ENCODE results near the gene NPVF. TPM values are rescaled to one million over a fixed set of nuclear protein-coding genes. Genes with fewer than 3 reads are reported as not detected.

Gene NPVF
- total and polyA plus RNA-seq, 2 of the 4 experiments (the other 2 are of a cell fraction), result not detected

DNA sequence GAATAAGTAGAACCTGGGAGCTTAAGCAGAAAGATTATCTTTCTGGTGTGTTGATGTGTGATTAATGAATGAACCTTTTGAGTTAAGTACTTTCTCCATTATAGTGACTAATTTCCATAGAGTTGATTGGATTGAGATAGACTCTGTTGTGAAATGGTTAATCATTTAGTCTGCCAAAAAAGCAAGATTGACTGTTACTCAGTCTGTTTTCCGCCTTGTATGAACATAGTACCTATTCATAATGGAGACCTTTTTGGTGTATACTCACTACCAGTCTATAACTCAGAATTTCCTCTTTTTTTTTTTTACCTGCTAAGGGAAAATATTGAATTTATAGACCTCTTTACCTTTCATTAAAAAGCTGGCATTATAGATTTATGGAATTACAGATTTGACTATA is 14.4 kb upstream of the NPVF start:
- CTCF ChIA-PET, result no interaction called here
- Histone ChIP-seq H3K4me3 (ENCODE audit: insufficient read depth, low read depth, low read length) (no peak overlapping the region), H4K91ac (ENCODE audit: insufficient read depth, low read depth, low read length) (no peak overlapping the region), H2AK9ac (replicated peaks; ENCODE audit: low read depth, low read length, poor library complexity) (no peak overlapping the region), H3K36me3 (ENCODE audit: control insufficient read depth, insufficient read depth, low read length) (no peaks in the 10 kb centered on the region), H3K14ac (replicated peaks; ENCODE audit: low read depth, low read length) (no peak overlapping the region), H3K27me3 (ENCODE audit: control insufficient read depth, insufficient read depth, low read length) (no peaks in the 10 kb centered on the region), H3K18ac (ENCODE audit: low read depth, low read length) (no peak overlapping the region), H2BK5ac (ENCODE audit: low read depth, low read length, poor library complexity, severe bottlenecking) (no peak overlapping the region), H2AFZ (replicated peaks; ENCODE audit: low read length, poor library complexity) (no peak overlapping the region), H2BK20ac (ENCODE audit: low read depth, low read length) (no peak overlapping the region), H2BK15ac (ENCODE audit: low read depth, low read length) (no peak overlapping the region), H4K8ac (ENCODE audit: low read depth in 2 of 2, low read length in 2 of 2) (no peak overlapping the region), H3K4me1 (ENCODE audit: control insufficient read depth, insufficient read depth, low read length) (no peaks in the 10 kb centered on the region), H3K56ac (ENCODE audit: extremely low read depth, insufficient read depth, low read length) (no peak overlapping the region), H3K9ac (ENCODE audit: low read depth, low read length) (no peak overlapping the region), H3K9me3 (ENCODE audit: control insufficient read depth, insufficient read depth, low read length) (no peaks in the 10 kb centered on the region), H4K5ac (ENCODE audit: low read depth, low read length) (no peak overlapping the region), H3K79me1 (ENCODE audit: low read depth in 1 of 2, low read length in 2 of 2) (no peaks in the 10 kb centered on the region), H3K27ac (ENCODE audit: insufficient read depth, low read length) (no peak overlapping the region), H4K20me1 (ENCODE audit: insufficient read depth, low read length) (no peaks in the 10 kb centered on the region), H3K4ac (ENCODE audit: low read depth, low read length) (no peak overlapping the region), H2BK120ac (ENCODE audit: low read depth, low read length) (no peak overlapping the region), H3K9me1 (ENCODE audit: insufficient read depth, low read length) (no peaks in the 10 kb centered on the region), H3K23ac (ENCODE audit: low read depth, low read length) (no peak overlapping the region), H3K4me2 (ENCODE audit: low read depth, low read length) (no peak overlapping the region), H2AK5ac (ENCODE audit: low read depth, low read length) (no peak overlapping the region)
- ATAC-seq (ENCODE audit: low read depth) (no peak), DNase-seq (no peak)
- intact Hi-C loops (cut with micrococcal nuclease) (no loop called here), dilution Hi-C loops (cut with HindIII; ENCODE audit: low sequenced_read_pairs, unreplicated experiment) (no loop called here), in situ Hi-C loops (cut with MboI; ENCODE audit: low sequenced_read_pairs) (no loop called here)
- no TSS peak for BruUV-seq (replicated peaks)
- POLR2A ChIA-PET (ENCODE audit: unreplicated experiment), result no interaction called here
- TF ChIP-seq BHLHE40 (IDR thresholded peaks at IDR 0.05; ENCODE audit: low read depth, low read length), result no peak
- TF ChIP-seq RCOR1 (IDR thresholded peaks at IDR 0.05; ENCODE audit: insufficient replicate concordance, low read length), result no peak
- no peak for TF ChIP-seq MXI1 (IDR thresholded peaks at IDR 0.05; ENCODE audit: borderline replicate concordance, low read depth, low read length)
- TF ChIP-seq CHD1 (IDR thresholded peaks at IDR 0.05; ENCODE audit: low read depth, low read length), result no peak
- no peak for TF ChIP-seq CTCF (conservative IDR thresholded peaks at IDR 0.05; ENCODE audit: low read depth, low read length)
- no peak for TF ChIP-seq RFX5 (IDR thresholded peaks at IDR 0.05; ENCODE audit: low read depth, low read length)
- no peak for TF ChIP-seq MAFK (IDR thresholded peaks at IDR 0.05; ENCODE audit: low read depth, low read length)
- TF ChIP-seq, protein P1, sequence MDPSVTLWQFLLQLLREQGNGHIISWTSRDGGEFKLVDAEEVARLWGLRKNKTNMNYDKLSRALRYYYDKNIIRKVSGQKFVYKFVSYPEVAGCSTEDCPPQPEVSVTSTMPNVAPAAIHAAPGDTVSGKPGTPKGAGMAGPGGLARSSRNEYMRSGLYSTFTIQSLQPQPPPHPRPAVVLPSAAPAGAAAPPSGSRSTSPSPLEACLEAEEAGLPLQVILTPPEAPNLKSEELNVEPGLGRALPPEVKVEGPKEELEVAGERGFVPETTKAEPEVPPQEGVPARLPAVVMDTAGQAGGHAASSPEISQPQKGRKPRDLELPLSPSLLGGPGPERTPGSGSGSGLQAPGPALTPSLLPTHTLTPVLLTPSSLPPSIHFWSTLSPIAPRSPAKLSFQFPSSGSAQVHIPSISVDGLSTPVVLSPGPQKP (IDR thresholded peaks at IDR 0.05; ENCODE audit: borderline replicate concordance, low read depth, low read length), result no peak
- no peak for TF ChIP-seq RAD21 (IDR thresholded peaks at IDR 0.05; ENCODE audit: low read length)
- no peak for TF ChIP-seq FOS (IDR thresholded peaks at IDR 0.05; ENCODE audit: low read depth, low read length)
- no CpG with 5 or more reads among the region's 1 CpG for WGBS, 2 experiments (ENCODE audit: extremely low coverage in 2 of 2, insufficient read length in 1 of 2)

Measured in IMR-90 (cell line).